ENCODE measurements around the gene METRN.

METRN gene

DNA sequence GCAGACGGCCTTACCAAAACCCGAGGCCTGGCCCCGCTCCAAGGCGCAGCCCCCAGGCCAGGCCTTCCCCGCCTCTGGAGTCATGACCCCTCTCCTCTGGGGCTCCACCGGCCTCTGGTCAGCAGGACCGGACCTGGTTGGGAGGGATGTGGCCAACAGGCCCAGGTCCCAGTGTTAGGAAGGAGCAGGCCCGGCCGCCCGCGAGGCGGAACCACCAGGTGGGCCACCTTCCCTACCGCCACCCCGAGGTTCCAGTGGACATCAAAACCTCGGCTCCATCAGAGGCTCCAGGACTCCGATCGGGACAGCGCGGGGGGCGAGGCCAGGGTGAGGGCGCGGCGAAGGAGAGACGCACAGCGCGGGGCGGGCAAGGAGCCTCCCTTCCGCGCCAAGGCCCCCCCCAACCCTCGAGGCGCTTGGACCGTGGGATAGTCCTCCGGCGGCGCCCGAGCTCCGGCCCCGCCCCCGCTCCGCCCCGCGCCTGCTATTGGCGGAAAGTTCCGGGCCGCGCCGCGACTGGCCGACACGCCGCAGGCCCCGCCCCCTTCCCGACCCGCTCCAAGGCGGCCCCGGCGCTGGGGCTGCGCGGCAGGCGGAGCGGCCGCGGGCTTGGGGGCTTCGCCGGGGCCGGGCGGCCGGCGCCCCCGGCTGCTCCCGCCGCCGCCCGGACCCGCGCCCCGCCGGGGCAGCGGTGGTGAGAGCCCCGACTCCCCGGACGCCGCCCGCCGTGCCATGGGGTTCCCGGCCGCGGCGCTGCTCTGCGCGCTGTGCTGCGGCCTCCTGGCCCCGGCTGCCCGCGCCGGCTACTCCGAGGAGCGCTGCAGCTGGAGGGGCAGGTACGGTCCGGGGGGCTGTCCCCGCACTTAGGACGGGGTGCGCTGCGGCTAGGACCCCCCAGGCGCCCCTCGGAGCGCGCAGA, at the start of gene METRN:
METRN (plus strand) TSS at position 561 of the 919 bp plus-strand sequence; CDS start at position 733, 172 bp downstream.
- Histone ChIP-seq H3K27me3 (ENCODE audit: control insufficient read depth, insufficient read depth, low read length) (no peaks in the 10 kb centered on the region), H3K9me3 (ENCODE audit: control insufficient read depth, low read length) (no peaks in the 10 kb centered on the region), H2AFZ (peak within 1 kb of the TSS; percentile 56), H3K27ac (no peak within 1 kb of the TSS), H3K4me2 (ENCODE audit: low read length) (peak within 1 kb of the TSS; percentile 74), H3K9ac (no peak within 1 kb of the TSS), H3K79me2 (peaks cover 2% of the 10 kb centered on the region), H3K4me1 (peaks cover 16% of the 10 kb centered on the region), H3K36me3 (ENCODE audit: control insufficient read depth, insufficient read depth, low read length) (no peaks in the 10 kb centered on the region), H3K4me3 (ENCODE audit: low read depth, low read length) (peak within 1 kb of the TSS; percentile 45)
- TF ChIP-seq, protein P1, sequence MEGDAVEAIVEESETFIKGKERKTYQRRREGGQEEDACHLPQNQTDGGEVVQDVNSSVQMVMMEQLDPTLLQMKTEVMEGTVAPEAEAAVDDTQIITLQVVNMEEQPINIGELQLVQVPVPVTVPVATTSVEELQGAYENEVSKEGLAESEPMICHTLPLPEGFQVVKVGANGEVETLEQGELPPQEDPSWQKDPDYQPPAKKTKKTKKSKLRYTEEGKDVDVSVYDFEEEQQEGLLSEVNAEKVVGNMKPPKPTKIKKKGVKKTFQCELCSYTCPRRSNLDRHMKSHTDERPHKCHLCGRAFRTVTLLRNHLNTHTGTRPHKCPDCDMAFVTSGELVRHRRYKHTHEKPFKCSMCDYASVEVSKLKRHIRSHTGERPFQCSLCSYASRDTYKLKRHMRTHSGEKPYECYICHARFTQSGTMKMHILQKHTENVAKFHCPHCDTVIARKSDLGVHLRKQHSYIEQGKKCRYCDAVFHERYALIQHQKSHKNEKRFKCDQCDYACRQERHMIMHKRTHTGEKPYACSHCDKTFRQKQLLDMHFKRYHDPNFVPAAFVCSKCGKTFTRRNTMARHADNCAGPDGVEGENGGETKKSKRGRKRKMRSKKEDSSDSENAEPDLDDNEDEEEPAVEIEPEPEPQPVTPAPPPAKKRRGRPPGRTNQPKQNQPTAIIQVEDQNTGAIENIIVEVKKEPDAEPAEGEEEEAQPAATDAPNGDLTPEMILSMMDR (IDR thresholded peaks at IDR 0.05), result no peak

DNA sequence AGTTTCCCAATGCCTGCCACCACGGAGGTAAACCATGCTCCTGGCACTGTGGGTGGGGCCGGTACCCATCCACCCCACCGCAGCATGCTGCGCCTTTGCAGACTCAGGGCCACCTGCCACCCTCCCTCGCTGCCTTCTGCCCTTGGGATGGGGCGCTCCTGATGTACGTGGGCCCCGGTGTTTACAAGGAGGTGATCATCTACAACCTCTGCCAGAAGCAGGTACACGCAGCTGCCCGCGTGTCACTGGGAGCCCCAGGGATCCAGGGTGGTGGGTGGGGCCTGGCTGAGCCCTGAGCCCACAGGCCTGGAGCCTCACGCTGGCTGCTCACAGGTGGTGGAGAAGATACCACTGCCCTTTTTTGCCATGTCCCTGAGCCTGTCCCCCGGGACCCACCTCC, 48.3 kb upstream of the METRN start:
- H3K36me3 ChIP-seq (ENCODE audit: control insufficient read depth, insufficient read depth, low read length), result no peaks in the 10 kb centered on the region
- H3K27me3 ChIP-seq (ENCODE audit: control insufficient read depth, insufficient read depth, low read length), result no peaks in the 10 kb centered on the region
- H3K9ac ChIP-seq, result no peak overlapping the region
- no peak overlapping the region for H3K4me2 ChIP-seq (ENCODE audit: low read length)
- no peaks in the 10 kb centered on the region for H3K9me3 ChIP-seq (ENCODE audit: control insufficient read depth, low read length)
- no peak overlapping the region for H3K4me3 ChIP-seq (ENCODE audit: low read depth, low read length)
- H2AFZ ChIP-seq, result no peak overlapping the region
- TF ChIP-seq, protein P1 (IDR thresholded peaks at IDR 0.05), result no peak
- H3K79me2 ChIP-seq, result peaks cover 5% of the 10 kb centered on the region
- H3K4me1 ChIP-seq, result peaks cover 10% of the 10 kb centered on the region
- H3K27ac ChIP-seq, result no peak overlapping the region

DNA sequence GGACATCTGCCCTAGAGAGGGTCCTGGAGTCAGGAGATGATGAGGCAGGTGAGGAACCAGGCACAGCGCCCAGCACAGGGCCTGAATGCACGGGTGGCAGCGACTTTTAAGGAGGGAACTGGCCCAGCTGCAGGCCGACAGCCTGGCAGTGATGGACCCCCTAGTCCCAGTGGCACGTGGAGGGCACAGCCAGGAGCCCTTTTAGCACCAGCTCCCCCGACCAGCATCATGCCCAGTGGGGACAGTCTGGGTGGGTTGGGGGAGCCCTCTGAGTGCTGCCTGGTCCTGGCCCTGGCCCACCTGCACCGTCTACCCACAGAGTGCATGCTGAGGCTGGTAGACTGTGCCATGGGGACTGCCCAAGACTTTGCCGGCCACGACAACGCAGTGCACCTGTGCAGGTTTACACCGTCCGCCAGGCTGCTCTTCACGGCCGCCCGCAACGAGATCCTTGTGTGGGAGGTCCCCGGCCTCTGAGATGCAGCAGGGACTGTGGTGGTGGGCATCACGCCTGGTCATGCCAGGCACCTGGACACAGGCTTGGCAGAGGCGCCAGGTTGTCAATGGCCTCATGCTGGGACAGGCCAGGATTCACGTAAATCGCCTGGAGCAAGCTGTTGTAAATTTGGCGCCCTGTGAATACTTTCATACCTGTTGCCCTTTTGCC, 47.7 kb upstream of the METRN start:
- peak overlapping the region; percentile 88 for H3K4me3 ChIP-seq (ENCODE audit: low read depth, low read length)
- peak overlapping the region; percentile 59 for H3K4me2 ChIP-seq (ENCODE audit: low read length)
- H2AFZ ChIP-seq, result peak overlapping the region; percentile 93
- peaks cover 5% of the 10 kb centered on the region for H3K79me2 ChIP-seq
- H3K4me1 ChIP-seq, result peaks cover 10% of the 10 kb centered on the region
- TF ChIP-seq, protein P1 (IDR thresholded peaks at IDR 0.05), result no peak
- H3K27ac ChIP-seq, result no peak overlapping the region
- H3K9me3 ChIP-seq (ENCODE audit: control insufficient read depth, low read length), result no peaks in the 10 kb centered on the region
- no peaks in the 10 kb centered on the region for H3K36me3 ChIP-seq (ENCODE audit: control insufficient read depth, insufficient read depth, low read length)
- no peaks in the 10 kb centered on the region for H3K27me3 ChIP-seq (ENCODE audit: control insufficient read depth, insufficient read depth, low read length)
- H3K9ac ChIP-seq, result no peak overlapping the region

DNA sequence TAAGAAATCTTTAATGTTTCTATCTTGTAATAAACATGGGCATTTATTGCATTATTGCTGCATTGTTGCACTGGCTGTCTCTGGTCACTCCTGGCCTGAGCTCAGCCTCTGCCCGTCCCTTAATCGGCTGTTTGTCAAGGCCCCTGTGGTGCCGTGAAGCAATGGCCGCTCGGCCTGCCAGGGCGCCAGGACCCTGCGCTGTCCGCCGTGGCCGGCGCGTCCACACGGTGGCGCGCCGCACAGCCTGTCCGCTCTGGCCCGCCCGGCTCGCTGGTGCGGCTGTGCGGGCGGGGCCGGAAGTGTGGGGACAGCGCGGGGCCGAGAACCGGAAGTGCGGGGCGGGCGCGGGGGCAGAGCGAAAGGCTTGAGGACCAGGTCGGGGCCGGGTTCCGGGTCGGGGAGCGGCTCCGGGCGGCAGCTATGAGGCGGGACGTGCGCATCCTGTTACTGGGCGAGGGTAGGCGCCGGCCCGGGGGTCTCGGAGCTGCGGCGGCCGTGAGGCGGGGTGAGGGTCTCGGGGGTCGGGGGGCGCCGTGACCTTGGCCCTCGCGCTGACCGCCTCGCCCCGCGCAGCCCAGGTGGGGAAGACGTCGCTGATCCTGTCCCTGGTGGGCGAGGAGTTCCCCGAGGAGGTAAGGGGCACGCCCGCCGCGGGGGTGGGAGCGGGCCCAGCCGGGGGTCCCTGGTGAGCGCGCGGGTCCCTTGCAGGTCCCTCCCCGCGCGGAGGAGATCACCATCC, 47.0 kb upstream of the METRN start, which contains the start of gene RHOT2:
RHOT2 (plus strand) TSS at position 353 of the 739 bp plus-strand sequence; CDS start at position 421, 68 bp downstream.
- H3K36me3 ChIP-seq (ENCODE audit: control insufficient read depth, insufficient read depth, low read length), result no peaks in the 10 kb centered on the region
- peak within 1 kb of the TSS; percentile 88 for H3K4me3 ChIP-seq (ENCODE audit: low read depth, low read length)
- peaks cover 10% of the 10 kb centered on the region for H3K4me1 ChIP-seq
- H3K79me2 ChIP-seq, result peaks cover 5% of the 10 kb centered on the region
- no peaks in the 10 kb centered on the region for H3K9me3 ChIP-seq (ENCODE audit: control insufficient read depth, low read length)
- H3K27ac ChIP-seq, result peak within 1 kb of the TSS; percentile 60
- H3K27me3 ChIP-seq (ENCODE audit: control insufficient read depth, insufficient read depth, low read length), result no peaks in the 10 kb centered on the region
- H2AFZ ChIP-seq, result peak within 1 kb of the TSS; percentile 93
- TF ChIP-seq, protein P1 (IDR thresholded peaks at IDR 0.05), result peak; percentile 98
- H3K4me2 ChIP-seq (ENCODE audit: low read length), result peak within 1 kb of the TSS; percentile 91
- H3K9ac ChIP-seq, result peak within 1 kb of the TSS; percentile 77
